ENCODE data around the gene CDK6. TPM values are rescaled to one million over a fixed set of nuclear protein-coding genes. Genes with fewer than 3 reads are reported as not detected.
"Not testable (repeated sequence)": the region's sequence is repeated elsewhere in the genome, so short reads cannot be mapped to it uniquely, and the experiment has no call there.

The CDK6 gene
- total RNA-seq, result 10 to 100 TPM; 19.7 to 51.1 (median 33.8) TPM

- TF ChIP-seq POLR2A (IDR thresholded peaks at IDR 0.05), result peak in 1 of 2 donors; percentile 28
- peak; percentile 38 for TF ChIP-seq POLR2AphosphoS5 (IDR thresholded peaks at IDR 0.05)
- no peak for TF ChIP-seq CTCF (IDR thresholded peaks at IDR 0.05)
- peaks cover 0 to 19% (median 2%) of the 10 kb centered on the region in 3 donors for H3K4me1 ChIP-seq
- peak within 1 kb of the TSS; percentile 3 to 95 (median 92) for H3K27ac ChIP-seq
- no peaks in the 10 kb centered on the region for H3K36me3 ChIP-seq
- H3K4me3 ChIP-seq, result peak within 1 kb of the TSS; percentile 64 to 85
- ATAC-seq, result peak; percentile 46
- no peaks in the 10 kb centered on the region for H3K9me3 ChIP-seq
- 0% methylated on average over 2 to 9 of the region's 54 CpGs for WGBS, 2 donors (ENCODE audit: low coverage in 1 of 2)
- H3K27me3 ChIP-seq, result no peaks in the 10 kb centered on the region
These were observed at the start of gene CDK6 for GRCh38 chr7:92836489-92836999. Gene CDK6, minus strand, starts transcription at chr7:92836573. Its CDS starts 3,250 bp downstream, at chr7:92833323.

GRCh38 chr7:92886039-92886438 lies 49.7 kb upstream of the CDK6 start:
- peaks cover 0 to 34% (median 0%) of the 10 kb centered on the region in 3 donors for H3K9me3 ChIP-seq
- H3K27ac ChIP-seq, ATAC-seq, H3K36me3 ChIP-seq, H3K4me3 ChIP-seq, H3K27me3 ChIP-seq, H3K4me1 ChIP-seq: not testable (repeated sequence)
- 100% methylated on average over 1 to 2 of the region's 2 CpGs for WGBS, 2 donors (ENCODE audit: low coverage in 1 of 2)

GRCh38 chr7:92884218-92884617 lies 47.8 kb upstream of the CDK6 start:
- Histone ChIP-seq H3K27me3 (no peaks in the 10 kb centered on the region), H3K4me3 (no peak overlapping the region), H3K36me3 (no peaks in the 10 kb centered on the region), H3K9me3 (peaks cover 0 to 34% (median 0%) of the 10 kb centered on the region in 3 donors), H3K4me1 (no peaks in the 10 kb centered on the region), H3K27ac (no peak overlapping the region)
- no peak for TF ChIP-seq EP300 (IDR thresholded peaks at IDR 0.05)
- no peak for TF ChIP-seq POLR2A (IDR thresholded peaks at IDR 0.05)
- no peak for TF ChIP-seq POLR2AphosphoS5 (IDR thresholded peaks at IDR 0.05)
- TF ChIP-seq CTCF (IDR thresholded peaks at IDR 0.05), result no peak
- ATAC-seq, result no peak

- no peak overlapping the region for H3K4me3 ChIP-seq
- H3K36me3 ChIP-seq, result no peaks in the 10 kb centered on the region
- no peaks in the 10 kb centered on the region for H3K27me3 ChIP-seq
- 81 to 83% methylated on average over 1 of the region's 1 CpG for WGBS, 2 donors (ENCODE audit: low coverage in 1 of 2)
- peaks cover 0 to 34% (median 0%) of the 10 kb centered on the region in 3 donors for H3K9me3 ChIP-seq
- TF ChIP-seq EP300 (IDR thresholded peaks at IDR 0.05) (no peak), CTCF (IDR thresholded peaks at IDR 0.05) (no peak)
- no peak for ATAC-seq
- H3K27ac ChIP-seq, result no peak overlapping the region
- no peaks in the 10 kb centered on the region for H3K4me1 ChIP-seq
These were observed 46.4 kb upstream of the CDK6 start for GRCh38 chr7:92882760-92883159.

- WGBS, 2 donors (ENCODE audit: low coverage in 1 of 2), result 89 to 100% methylated on average over 1 to 3 of the region's 4 CpGs
- H3K27me3 ChIP-seq, result no peaks in the 10 kb centered on the region
- H3K36me3 ChIP-seq, result no peaks in the 10 kb centered on the region
- ATAC-seq, result no peak
- peaks cover 0 to 17% (median 0%) of the 10 kb centered on the region in 3 donors for H3K9me3 ChIP-seq
- TF ChIP-seq EP300 (IDR thresholded peaks at IDR 0.05) (no peak), CTCF (IDR thresholded peaks at IDR 0.05) (no peak), POLR2A (IDR thresholded peaks at IDR 0.05) (no peak), POLR2AphosphoS5 (IDR thresholded peaks at IDR 0.05) (no peak)
- no peak overlapping the region for H3K4me3 ChIP-seq
- no peaks in the 10 kb centered on the region for H3K4me1 ChIP-seq
- H3K27ac ChIP-seq, result no peak overlapping the region
These were observed 44.7 kb upstream of the CDK6 start for GRCh38 chr7:92881091-92881485.

Measured in gastroesophageal sphincter (tissue), 4 donors.